ENCODE results near the gene CNKSR1.
"Not testable (repeated sequence)": the region's sequence is repeated elsewhere in the genome, so short reads cannot be mapped to it uniquely, and the experiment has no call there.

The CNKSR1 gene

GRCh38 chr1:26230682-26231081 is 53.4 kb downstream of the CNKSR1 start:
- DNase-seq (ENCODE audit: low read depth): not testable (repeated sequence)

GRCh38 chr1:26233903-26234643 is 56.8 kb downstream of the CNKSR1 start, which contains the start of gene CEP85:
Gene CEP85, plus strand, starts transcription at chr1:26234200. Its CDS starts 5,584 bp downstream, at chr1:26239784.
- DNase-seq (ENCODE audit: low read depth): peak; percentile 96

- peak; percentile 37 for DNase-seq (ENCODE audit: low read depth)
These were observed 57.5 kb downstream of the CNKSR1 start for GRCh38 chr1:26234644-26235370.

DNA sequence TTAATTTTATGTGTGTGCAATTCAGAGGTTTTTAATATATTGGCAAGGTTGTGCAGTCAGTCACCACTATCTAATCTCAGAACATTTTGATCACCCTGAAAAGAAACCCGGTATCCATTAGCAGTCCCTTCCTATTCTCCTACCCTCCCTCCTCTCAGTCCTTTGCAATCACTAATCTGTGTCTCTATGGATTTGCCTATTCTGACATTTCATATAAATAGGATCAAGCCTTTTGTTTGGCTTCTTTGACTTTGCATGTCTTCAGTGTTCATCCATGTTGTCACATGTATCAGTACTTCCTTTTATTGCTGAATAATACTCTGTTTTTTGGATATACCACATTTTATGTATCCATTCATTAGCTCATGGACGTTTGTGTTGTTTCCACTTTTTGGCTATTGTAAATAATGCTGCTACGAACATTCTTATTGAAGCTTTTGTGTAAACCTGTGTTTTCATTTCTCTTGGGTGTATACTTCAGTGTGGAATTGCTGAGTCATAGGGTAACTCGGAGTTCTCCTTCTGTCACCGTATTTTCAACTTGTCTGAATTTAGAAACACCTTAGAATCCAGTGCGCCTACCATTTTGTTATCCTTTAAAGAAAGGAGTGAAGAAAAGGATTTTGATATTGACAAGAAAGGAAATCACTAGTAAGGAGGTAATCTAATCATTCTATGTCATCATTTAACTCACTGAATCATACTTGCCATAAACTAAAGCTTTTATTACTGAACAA is 60.1 kb downstream of the CNKSR1 start:
- DNase-seq (ENCODE audit: low read depth): peak; percentile 15
